Right renal pelvis (tissue), 4 donors: ENCODE measurements around the gene PRR23C. TPM values are rescaled to one million over a fixed set of nuclear protein-coding genes. Genes with fewer than 3 reads are reported as not detected.
"Not testable (repeated sequence)": the region's sequence is repeated elsewhere in the genome, so short reads cannot be mapped to it uniquely, and the experiment has no call there.

Source experiments
- DNase-seq, 4 donors: peaks; one replicate each; pipeline ENCODE4 v3.0.0-alpha.2; 2013; ENCODE audit warnings: low read depth in 4 of 4, low spot score in 3 of 4, missing footprints in 1 of 4
- polyA plus RNA-seq, 4 donors: library from polyadenylated mRNA; unstranded; fragments of 120-200 nt; gene quantifications; one replicate each; pipeline ENCODE4 v1.2.1, GENCODE V29; 2013; ENCODE audit not compliant: insufficient read length in 4 of 4

PRR23C gene
- under 1 TPM in 1 of 4 donors, not detected in 3; 0.04 TPM for polyA plus RNA-seq

DNA sequence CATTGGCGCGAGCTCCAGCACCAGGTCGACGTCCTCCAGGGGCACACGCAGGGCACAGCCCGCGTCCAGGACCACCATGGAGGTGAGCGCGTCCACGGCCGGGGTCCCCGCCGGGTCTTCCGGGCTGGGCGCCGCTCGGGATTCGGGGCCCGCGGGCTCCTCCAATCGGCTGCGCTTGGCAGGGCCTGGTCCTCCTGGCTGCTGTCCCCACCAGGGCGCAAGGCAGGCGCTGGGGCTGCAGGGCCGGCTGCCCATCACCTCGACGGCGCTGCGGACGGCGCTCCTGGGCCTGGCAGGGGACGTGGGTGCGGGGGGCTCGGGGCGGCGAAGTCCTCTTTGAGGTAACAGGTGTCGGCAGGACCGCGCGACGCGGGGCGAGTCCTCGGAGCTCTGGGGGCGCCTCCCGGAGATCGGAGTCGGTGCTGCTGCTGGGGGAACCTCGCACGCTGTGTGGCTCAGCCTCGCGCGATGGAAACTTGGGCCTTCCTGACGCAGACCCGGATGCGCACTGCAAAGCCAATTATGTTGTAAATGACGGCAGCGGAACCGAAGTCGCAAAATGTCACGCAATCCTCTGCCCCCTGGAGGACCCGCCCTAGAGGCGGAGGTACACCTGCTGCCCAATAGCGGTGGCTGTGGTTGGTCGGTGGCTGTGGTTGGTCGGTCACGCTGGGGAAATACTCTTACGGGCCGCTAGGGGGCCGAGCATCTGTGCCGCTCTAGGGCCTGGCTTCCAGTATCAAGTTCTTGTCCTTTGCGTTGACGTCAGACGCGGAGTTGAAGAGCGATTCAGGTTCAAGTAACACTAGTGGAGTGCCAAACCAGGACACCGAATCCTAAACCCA is at the start of gene PRR23C:
Gene PRR23C (minus strand): TSS at position 527 of the 845 bp plus-strand sequence. CDS start 272 bp downstream, at position 255.
- DNase-seq: no peak

- DNase-seq: no peak
These were observed 49.1 kb upstream of the PRR23C start for GRCh38 chr3:139093840-139094239.

DNA sequence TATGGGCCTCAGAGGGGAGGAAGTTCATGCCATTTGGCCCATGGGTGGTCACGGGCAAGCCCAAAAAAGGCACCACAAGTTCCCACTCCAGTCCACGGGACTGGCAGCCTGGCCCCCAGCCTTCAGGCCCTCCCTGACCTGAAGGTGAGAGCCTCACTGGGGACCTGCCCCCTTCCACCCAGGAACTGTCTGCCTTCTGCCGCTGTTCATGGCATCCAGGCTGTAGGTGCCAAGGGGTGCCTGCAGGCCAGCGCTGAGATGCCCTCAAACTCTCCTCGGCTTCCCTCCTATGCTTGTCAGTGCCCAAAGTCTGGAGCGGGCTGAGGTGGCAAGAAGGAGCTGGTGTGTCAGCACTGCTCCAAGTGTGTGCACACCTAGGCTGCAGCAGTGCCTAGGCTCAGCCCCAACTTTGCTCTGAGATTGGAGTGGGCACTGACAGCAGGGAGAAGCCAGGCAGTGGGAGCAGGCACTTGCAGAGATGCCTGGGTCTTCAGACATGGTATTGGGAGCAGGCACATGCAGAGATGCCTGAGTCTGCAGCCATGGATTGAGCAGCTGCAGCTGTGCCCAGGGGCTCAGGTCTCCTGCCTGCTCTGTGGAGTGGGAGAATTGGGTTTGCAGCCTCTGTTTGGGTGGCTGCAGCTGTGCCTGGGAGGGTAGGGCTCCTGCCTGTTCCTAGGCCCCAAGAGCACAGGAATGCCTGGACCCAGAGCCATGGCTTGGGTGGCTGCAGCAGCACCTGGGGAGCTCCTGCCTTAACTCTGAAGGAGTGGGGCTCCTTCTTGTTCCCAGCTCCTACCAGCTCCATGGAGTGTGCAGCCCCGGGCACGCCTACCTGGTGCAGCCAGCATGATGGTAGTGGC is 44.0 kb upstream of the PRR23C start:
- DNase-seq: no peak

GRCh38 chr3:139087621-139088020 is 42.9 kb upstream of the PRR23C start:
- DNase-seq: no peak

DNA sequence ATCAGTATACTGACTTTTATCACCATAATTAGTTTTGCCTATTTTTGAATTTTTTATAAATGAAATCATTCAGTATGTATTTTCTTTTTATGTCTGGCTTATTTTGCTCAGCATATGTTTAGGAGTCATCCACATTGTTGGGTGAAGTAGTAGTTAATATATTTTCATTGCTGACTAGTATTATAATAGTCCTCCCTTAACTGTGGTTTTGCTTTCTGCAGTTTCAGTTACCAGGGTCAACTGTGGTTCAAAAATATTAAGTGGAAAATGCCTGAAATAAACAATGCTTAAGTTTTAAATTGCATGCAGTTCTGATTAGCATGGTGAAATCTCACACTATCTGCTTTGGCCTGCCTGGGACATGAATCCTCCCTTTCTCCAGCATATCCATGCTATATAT is 39.5 kb upstream of the PRR23C start:
- no peak for DNase-seq

DNA sequence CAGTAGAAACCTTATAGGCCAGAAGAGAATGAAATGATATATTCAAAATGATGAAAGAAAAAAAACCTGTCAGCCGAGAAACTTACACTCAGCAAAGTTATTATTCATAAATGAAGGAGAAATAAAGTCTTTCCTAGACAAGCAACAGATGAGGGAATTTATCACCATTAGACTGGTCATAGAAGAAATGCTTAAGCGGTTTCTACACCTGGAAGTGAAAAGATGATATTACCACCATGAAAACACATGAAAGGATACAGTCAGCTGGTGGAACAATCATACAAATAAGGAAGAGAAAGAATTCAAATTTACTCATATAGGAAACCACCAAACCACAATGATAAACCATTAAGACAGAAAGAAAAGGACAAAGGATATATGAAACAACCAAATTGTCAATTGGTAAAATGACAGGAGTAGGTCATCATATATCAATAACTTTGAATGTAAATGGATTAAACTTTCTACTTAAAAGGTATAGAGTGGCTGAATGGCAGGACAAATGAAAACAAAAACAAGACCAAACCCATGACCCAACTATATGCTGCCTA is 29.9 kb upstream of the PRR23C start:
- DNase-seq: no peak

DNA sequence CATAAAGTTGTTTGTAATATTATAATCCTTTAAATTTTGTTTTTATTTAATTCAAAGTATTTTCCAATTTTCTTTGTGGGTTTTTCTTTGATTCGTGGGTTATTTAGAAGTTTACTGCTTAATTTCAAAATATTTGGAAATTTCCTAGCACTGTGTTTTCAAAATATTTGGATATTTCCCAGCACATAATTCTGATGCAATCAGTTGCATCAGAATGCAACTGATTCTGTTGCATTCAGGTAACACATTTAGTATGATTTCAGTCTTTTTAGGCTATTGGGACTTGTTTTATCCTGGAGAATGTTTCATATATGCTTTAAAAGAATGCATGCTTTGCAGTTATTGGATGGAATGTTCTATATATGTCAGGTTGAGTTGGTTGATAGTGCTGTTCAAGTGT is 18.2 kb upstream of the PRR23C start:
- no peak for DNase-seq

DNA sequence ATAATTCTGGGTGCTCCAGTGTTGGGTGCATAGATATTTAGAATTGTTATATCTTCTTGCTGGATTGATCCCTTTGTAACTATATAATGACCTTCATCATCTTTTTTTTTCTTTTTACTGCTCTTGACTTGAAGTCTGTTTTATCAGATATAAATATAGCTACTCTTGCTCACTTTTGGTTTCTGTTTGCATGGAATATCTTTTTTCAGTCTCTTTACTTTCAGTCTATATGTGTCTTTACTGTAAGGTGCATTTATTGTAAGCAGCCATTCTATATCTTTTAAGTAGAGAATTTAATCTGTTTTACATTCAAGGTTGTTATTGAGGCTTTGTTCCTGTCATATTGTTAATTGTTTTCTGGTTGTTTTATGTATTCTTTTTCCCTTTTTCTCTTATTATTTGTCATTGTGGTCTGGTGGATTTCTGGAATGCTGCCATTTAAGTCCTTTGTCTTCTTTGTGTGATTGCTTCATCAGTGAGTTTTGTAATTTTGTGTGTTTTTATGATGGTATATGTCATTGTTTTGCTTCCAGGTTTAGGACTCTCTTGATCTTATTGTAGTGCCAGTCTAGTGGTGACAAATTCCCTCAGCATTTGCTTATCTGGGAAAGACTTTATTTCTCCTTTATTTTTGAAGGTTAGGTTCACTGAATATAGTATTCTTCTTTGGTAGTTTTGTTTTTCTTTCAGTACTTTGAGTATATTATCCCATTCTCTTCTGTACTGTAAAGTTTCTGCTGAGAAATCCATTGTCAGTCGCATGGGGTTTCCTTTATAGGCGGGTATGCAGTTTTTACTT is 8.3 kb upstream of the PRR23C start:
- no peak for DNase-seq

- DNase-seq: no peak
These were observed 932 bp downstream of the PRR23C start for GRCh38 chr3:139043554-139044365.

- DNase-seq: no peak
These were observed 7.2 kb downstream of the PRR23C start for GRCh38 chr3:139037478-139037877.

DNA sequence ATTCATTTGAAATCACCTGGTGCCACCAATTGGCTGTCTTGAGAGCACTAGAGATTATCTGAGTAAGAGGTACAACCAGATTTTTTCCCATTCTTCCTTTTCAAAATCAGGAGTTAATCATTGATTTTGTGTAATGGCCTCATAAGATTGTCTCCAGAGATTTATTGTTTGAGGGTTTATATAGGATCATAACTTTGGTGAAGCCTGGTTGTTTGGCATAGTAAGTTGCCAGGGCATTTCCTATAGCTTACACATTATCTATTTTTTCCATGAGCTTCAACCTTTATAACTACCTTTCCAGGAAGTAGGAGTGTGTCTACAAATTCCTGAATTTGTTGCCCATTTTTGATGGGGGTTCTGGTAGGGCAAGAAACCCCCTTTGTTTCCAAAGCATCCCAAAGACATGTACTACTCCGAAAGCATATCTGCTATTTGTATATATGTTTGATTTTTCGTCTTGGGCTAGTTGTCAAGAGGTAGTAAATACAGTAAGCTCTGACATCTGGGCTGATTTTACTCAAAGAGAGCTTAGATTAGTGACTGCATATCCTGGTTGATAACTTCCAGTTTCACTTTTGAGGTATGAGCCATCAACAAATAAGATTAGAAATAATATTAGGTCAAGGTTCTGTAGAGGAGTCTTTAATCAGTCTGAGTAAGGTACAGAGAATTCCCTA is 12.2 kb downstream of the PRR23C start:
- DNase-seq: no peak

GRCh38 chr3:139030576-139030975 is 14.1 kb downstream of the PRR23C start:
- not testable (repeated sequence) for DNase-seq

- DNase-seq: no peak
These were observed 19.7 kb downstream of the PRR23C start for GRCh38 chr3:139024968-139025367.

DNA sequence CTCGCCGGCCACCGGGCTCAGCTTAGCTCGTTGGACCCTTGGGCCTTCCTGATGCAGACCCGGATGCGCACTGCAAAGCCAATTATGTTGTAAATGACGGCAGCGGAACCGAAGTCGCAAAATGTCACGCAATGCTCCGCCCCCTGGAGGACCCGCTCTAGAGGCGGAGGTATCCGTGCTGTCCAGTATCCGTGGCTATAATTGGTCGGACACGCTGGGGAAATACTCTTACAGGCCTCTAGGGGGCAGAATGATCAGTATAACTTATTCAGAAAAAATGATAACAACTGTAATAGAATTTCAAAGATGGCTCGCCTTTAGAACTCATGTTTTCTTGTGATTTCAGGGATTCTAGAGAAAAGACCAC is 23.8 kb downstream of the PRR23C start, which contains the start of gene PRR23B:
Gene PRR23B (minus strand): TSS at position 59 of the 367 bp plus-strand sequence. CDS start 265 bp downstream, outside the sequence.
- no peak for DNase-seq

DNA sequence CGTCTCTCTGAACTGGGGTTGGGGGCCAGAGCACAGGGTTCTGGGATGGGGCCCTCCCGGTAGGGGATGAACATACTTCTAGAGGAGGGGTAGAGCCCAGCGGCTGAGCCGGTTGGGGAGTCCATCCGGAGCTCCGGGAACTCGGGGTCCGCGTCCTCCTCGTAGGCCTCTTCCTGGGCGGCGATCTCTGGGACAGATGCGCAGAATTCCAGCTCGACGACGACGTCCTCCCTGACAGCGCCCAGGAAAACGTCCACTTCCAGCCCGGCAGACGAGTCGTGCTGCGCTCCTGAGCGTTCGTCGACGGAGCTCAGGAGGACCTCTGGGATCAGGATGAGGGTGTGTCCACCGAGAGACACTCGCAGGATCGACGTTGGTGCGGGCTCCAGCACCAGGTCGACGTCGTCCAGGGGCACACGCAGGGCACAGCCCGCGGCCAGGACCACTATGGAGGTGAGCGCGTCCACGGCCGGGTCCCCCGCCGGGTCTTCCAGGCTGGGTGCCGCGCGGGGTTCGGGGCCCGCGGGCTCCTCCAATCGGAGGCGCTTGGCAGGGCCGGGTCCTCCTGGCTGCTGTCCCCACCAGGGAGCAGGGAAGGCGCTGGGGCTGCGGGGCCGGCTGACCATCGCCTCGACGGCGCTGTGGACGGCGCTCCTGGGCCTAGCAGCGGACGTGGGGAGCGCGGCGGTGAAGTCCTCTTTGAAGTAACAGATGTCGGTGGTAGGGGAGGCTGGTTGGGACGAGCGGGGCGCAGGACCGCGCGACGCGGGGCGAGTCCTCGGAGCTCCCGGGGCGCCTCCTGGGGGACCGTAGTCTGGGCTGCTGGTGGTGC is 24.4 kb downstream of the PRR23C start:
- DNase-seq: no peak

DNA sequence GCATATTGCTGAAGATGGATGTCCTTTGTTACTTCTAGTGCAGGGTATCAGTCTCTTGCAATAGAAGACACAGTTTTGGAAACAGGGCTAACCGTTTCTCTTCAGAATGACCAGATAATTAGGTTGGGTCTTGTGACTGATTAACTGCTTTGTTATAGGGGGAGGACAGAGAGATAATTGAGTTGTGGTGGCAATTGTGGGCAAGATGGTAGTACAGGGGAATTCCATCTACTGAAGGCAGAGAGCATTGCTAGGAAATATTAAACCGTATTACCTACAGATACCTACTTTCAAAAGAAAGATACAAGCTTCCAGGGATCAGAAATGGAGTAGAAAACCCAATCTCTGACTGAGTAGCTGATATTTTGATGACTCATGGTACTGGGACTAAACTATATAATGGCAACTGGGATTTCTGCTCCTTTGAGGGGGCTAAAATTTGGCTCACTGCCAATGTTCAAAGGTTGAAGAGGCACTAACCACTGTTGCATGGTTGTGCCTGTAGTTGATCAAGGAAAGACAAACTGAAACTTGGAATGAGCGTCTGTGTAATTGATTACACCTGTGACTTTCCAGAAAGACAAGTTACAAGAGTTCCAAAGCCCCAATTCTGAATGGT is 28.2 kb downstream of the PRR23C start:
- DNase-seq: no peak

DNA sequence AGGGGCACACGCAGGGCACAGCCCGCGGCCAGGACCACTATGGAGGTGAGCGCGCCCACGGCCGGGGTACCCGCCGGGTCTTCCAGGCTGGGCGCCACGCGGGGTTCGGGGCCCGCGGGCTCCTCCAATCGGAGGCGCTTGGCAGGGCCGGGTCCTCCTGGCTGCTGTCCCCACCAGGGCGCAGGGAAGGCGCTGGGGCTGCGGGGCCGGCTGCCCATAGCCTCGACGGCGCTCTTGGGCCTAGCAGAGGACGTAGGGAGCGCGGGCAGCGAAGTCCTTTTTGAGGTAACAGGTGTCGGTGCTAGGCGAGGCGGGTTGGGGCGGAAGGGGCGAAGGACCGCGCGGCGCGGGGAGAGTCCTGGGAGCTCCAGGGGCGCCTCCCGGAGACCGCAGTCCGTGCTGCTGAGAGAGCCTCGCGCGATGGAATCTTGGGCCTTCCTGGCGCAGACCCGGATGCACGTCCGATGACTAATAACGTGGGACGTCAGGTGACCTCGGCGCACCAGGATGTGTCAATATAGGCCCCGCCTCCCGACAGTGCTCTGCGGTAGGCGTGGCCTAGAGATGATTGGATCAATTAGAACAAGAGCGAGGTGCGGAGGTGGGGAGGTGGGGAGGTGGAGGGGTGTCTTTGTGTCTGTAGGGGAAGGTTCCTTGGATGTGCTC is 38.5 kb downstream of the PRR23C start, which contains the start of gene PRR23A:
Gene PRR23A (minus strand): TSS at position 218 of the 666 bp plus-strand sequence. CDS start 0 bp downstream, at position 218.
- no peak for DNase-seq
